SK-N-SH (cell line): ENCODE data around the gene SRGAP1. TPM values are rescaled to one million over a fixed set of nuclear protein-coding genes. Genes with fewer than 3 reads are reported as not detected.

ENCODE experiments used
- CTCF ChIA-PET: fragments of 300-600, 350-600 bp; formaldehyde crosslinking; extraction: SDS; loops from one replicate; lab custom pipeline; 2021; lab: Yijun Ruan, JAX
- POLR2A ChIA-PET: fragments of 350-600 bp; sonication (Branson Sonifier 250); formaldehyde crosslinking; extraction: SDS; loops from one replicate; lab custom pipeline; 2020; ENCODE audit warnings: antibody characterized with exemption, inconsistent platforms; lab: Yijun Ruan, JAX
- DNase-seq: peaks from one replicate; pipeline ENCODE4 v3.0.0; 2012
- H2AFZ ChIP-seq: fragments of 200-600 bp; sonication (generic); 2 replicates; pipeline ENCODE4 v1.8.1; 2016; ENCODE audit warnings: antibody characterized with exemption, mild to moderate bottlenecking, low read depth
- H3F3A ChIP-seq: fragments of 200-600 bp; sonication (generic); replicated peaks from 2 replicates; pipeline ENCODE3; 2016; ENCODE audit warnings: antibody characterized with exemption, mild to moderate bottlenecking; ENCODE audit not compliant: insufficient read depth
- H3K27ac ChIP-seq, 2 experiments: fragments of 200-500 bp in 1 of 2; fragments of 200-600 bp in 1 of 2; sonication (Bioruptor generic) in 1 of 2; sonication (generic), shearing (Covaris generic) in 1 of 2; 2 replicates each; pipeline versions ENCODE4 v1.5.1 to v1.6.1; 2014 to 2016; ENCODE audit warnings: low read depth in 2 of 2, inconsistent platforms in 1 of 2, low read length in 1 of 2, mild to moderate bottlenecking in 1 of 2, mixed read lengths in 1 of 2
- H3K27me3 ChIP-seq: fragments of 200-600 bp; sonication (generic), shearing (Covaris generic); 2 replicates; pipeline ENCODE4 v1.6.1; 2016; ENCODE audit warnings: mixed run types; ENCODE audit not compliant: insufficient read depth
- H3K36me3 ChIP-seq, 2 experiments: fragments of 200-500 bp in 1 of 2; fragments of 200-600 bp in 1 of 2; sonication (Bioruptor generic) in 1 of 2; sonication (generic) in 1 of 2; replicated peaks in 1 of 2; 2 replicates each; pipeline versions ENCODE3 to v1.5.1; 2014 to 2016; ENCODE audit warnings: low read length in 1 of 2, mild to moderate bottlenecking in 1 of 2; ENCODE audit not compliant: insufficient read depth in 2 of 2, control insufficient read depth in 1 of 2
- H3K4me1 ChIP-seq, 2 experiments: fragments of 200-500 bp in 1 of 2; fragments of 200-600 bp in 1 of 2; sonication (Bioruptor generic) in 1 of 2; sonication (generic), shearing (Covaris generic) in 1 of 2; 2 replicates each; pipeline versions ENCODE4 v1.5.1 to v1.6.1; 2014 to 2016; ENCODE audit warnings: low read depth in 1 of 2, low read length in 1 of 2, mixed run types in 1 of 2; ENCODE audit not compliant: insufficient read depth in 2 of 2, control insufficient read depth in 1 of 2
- H3K4me2 ChIP-seq: fragments of 200-600 bp; sonication (generic), shearing (Covaris generic); 2 replicates; pipeline ENCODE4 v1.6.1; 2017; ENCODE audit warnings: mixed run types
- H3K4me3 ChIP-seq, 2 experiments: fragments of 200-500 bp in 1 of 2; fragments of 200-600 bp in 1 of 2; sonication (Bioruptor generic) in 1 of 2; sonication (generic), shearing (Covaris generic) in 1 of 2; 2 replicates each; pipeline versions ENCODE4 v1.5.1 to v1.8.1; 2014 to 2016; ENCODE audit warnings: low read depth in 2 of 2, inconsistent platforms in 1 of 2, low read length in 1 of 2, mild to moderate bottlenecking in 1 of 2, mixed read lengths in 1 of 2, moderate library complexity in 1 of 2
- H3K79me2 ChIP-seq: fragments of 200-600 bp; sonication (generic); 2 replicates; pipeline ENCODE4 v1.8.1; 2017; ENCODE audit warnings: mild to moderate bottlenecking; ENCODE audit not compliant: insufficient read depth
- H3K9ac ChIP-seq: fragments of 200-600 bp; sonication (generic); 2 replicates; pipeline ENCODE4 v1.6.1; 2017; ENCODE audit warnings: mixed run types
- H3K9me2 ChIP-seq: fragments of 200-600 bp; sonication (generic); 2 replicates; pipeline ENCODE4 v1.6.1; 2017; ENCODE audit warnings: mixed run types
- H3K9me3 ChIP-seq: fragments of 200-600 bp; sonication (generic); 2 replicates; pipeline ENCODE4 v1.6.1; 2017; ENCODE audit warnings: mixed run types, mild to moderate bottlenecking, moderate library complexity
- H4K20me1 ChIP-seq: fragments of 200-600 bp; sonication (generic); 2 replicates; pipeline ENCODE4 v1.6.1; 2017; ENCODE audit warnings: mild to moderate bottlenecking, mixed run types; ENCODE audit not compliant: insufficient read depth
- CTCF ChIP-seq: fragments of 200-600 bp; sonication (generic); IDR thresholded peaks from 2 replicates; pipeline ENCODE4 v1.6.1; 2017; ENCODE audit warnings: antibody characterized with exemption, mild to moderate bottlenecking, moderate library complexity
- ELF1 ChIP-seq: IDR thresholded peaks from 2 replicates; pipeline ENCODE4 v1.4.0; 2012
- EP300 ChIP-seq, 2 experiments: IDR thresholded peaks; 2 replicates each; pipeline versions ENCODE4 v1.4.0 to v1.6.1; 2012; ENCODE audit warnings: borderline replicate concordance in 1 of 2, low read depth in 1 of 2, low read length in 1 of 2
- FOXJ3 ChIP-seq: sonication (generic); formaldehyde crosslinking; IDR thresholded peaks from 2 replicates; pipeline ENCODE4 v1.5.1; 2020; ENCODE audit warnings: mild to moderate bottlenecking, missing genetic modification reagents
- FOXM1 ChIP-seq: IDR thresholded peaks from 2 replicates; pipeline ENCODE4 v1.4.0; 2012; ENCODE audit warnings: low read depth, mild to moderate bottlenecking
- GABPA ChIP-seq: IDR thresholded peaks from 2 replicates; pipeline ENCODE4 v1.4.0; 2012; ENCODE audit warnings: low read depth, mild to moderate bottlenecking
- MAX ChIP-seq: IDR thresholded peaks from 2 replicates; pipeline ENCODE4 v1.4.0; 2012; ENCODE audit warnings: low read depth
- MEF2A ChIP-seq: IDR thresholded peaks from 2 replicates; pipeline ENCODE4 v1.4.0; 2012; ENCODE audit warnings: low read depth, borderline replicate concordance
- NFIC ChIP-seq: IDR thresholded peaks from 2 replicates; pipeline ENCODE4 v1.4.0; 2012; ENCODE audit warnings: borderline replicate concordance
- PBX3 ChIP-seq: IDR thresholded peaks from 2 replicates; pipeline ENCODE4; 2012
- POLR2AphosphoS5 ChIP-seq: IDR thresholded peaks from 2 replicates; pipeline ENCODE4 v1.6.1; 2012; ENCODE audit warnings: low read depth, low read length
- RAD21 ChIP-seq: IDR thresholded peaks from 2 replicates; pipeline ENCODE4 v1.6.1; 2012; ENCODE audit warnings: mild to moderate bottlenecking, low read length
- REST ChIP-seq: IDR thresholded peaks from 2 replicates; pipeline ENCODE4 v1.6.1; 2012; ENCODE audit warnings: mild to moderate bottlenecking, low read depth, low read length, moderate library complexity
- RFX5 ChIP-seq: IDR thresholded peaks from 2 replicates; pipeline ENCODE4 v1.6.1; 2012; ENCODE audit warnings: mild to moderate bottlenecking, improper control_type of control experiment, low read length
- RXRA ChIP-seq: IDR thresholded peaks from 2 replicates; pipeline ENCODE4 v1.4.0; 2012; ENCODE audit warnings: low read depth, mild to moderate bottlenecking, borderline replicate concordance
- SIN3A ChIP-seq: IDR thresholded peaks from 2 replicates; pipeline ENCODE4 v1.6.1; 2012; ENCODE audit warnings: low read depth, mild to moderate bottlenecking, low read length, moderate library complexity, borderline replicate concordance
- SMC3 ChIP-seq: IDR thresholded peaks from 2 replicates; pipeline ENCODE4 v1.6.1; 2012; ENCODE audit warnings: low read depth, low read length, improper control_type of control experiment
- YY1 ChIP-seq: IDR thresholded peaks from 2 replicates; pipeline ENCODE4 v1.4.0; 2012; ENCODE audit warnings: low read depth, mild to moderate bottlenecking
- WGBS: methylation state at CpG from one replicate; pipeline ENCODE4 v1.1.6; 2017; ENCODE audit warnings: low lambda C conversion rate; 5-methylcytosine and 5-hydroxymethylcytosine counted together
- polyA plus RNA-seq, 3 experiments: library from polyadenylated mRNA; depleted of rRNA; stranded (reverse); fragments of >200 nt; gene quantifications; 2 replicates each; pipeline ENCODE4 v1.2.3, GENCODE V29; 2012

Gene SRGAP1
- polyA plus RNA-seq, 1 of the 3 experiments (the other 2 are of a cell fraction): 2.6 TPM

- TF ChIP-seq CTCF: no peak
- TF ChIP-seq REST: no peak
- no peak for TF ChIP-seq ELF1
- TF ChIP-seq GABPA: no peak
- no peak for TF ChIP-seq EP300 (IDR thresholded peaks at IDR 0.05; ENCODE audit: borderline replicate concordance in 1 of 2, low read depth in 1 of 2, low read length in 1 of 2)
- no peak for TF ChIP-seq RXRA
- TF ChIP-seq FOXM1: no peak
- no peak for TF ChIP-seq FOXJ3 (CRISPR knock-in tag)
- TF ChIP-seq SMC3: no peak
- no peak for TF ChIP-seq RAD21
Observed at GRCh38 chr12:64058541-64059265, 214.2 kb downstream of the SRGAP1 start (continued).

- H4K20me1 ChIP-seq: no peaks in the 10 kb centered on the region
- ChIA-PET POLR2A (no interaction called here), CTCF (interaction anchor here (1.0 to 1.9 kb wide), 2 partner anchors 197 to 216 kb away, joined by 4 to 8 read pairs; no protein-coding TSS in a partner anchor)
- peaks cover 10 to 17% of the 10 kb centered on the region in 2 experiments; a peak in 3 of 4 replicates for H3K4me1 ChIP-seq
- H3K27me3 ChIP-seq: no peaks in the 10 kb centered on the region
- peaks cover 0 to 6% of the 10 kb centered on the region in 2 experiments for H3K36me3 ChIP-seq
- H3K9me2 ChIP-seq: no peaks in the 10 kb centered on the region
- WGBS: 93% methylated on average over 1 of the region's 1 CpG
- H3K9ac ChIP-seq: no peak overlapping the region
- TF ChIP-seq POLR2AphosphoS5 (no peak), FOXM1 (no peak), GABPA (no peak), RXRA (no peak), MEF2A (no peak), MAX (no peak), PBX3 (no peak), RFX5 (no peak), NFIC (no peak), YY1 (no peak), SIN3A (no peak)
- H3K4me2 ChIP-seq: no peak overlapping the region
- H3F3A ChIP-seq: peaks cover 3% of the 10 kb centered on the region
- no peaks in the 10 kb centered on the region for H3K79me2 ChIP-seq
- H2AFZ ChIP-seq: no peak overlapping the region
- no peak overlapping the region for H3K4me3 ChIP-seq
- no peak for DNase-seq
- H3K9me3 ChIP-seq: no peaks in the 10 kb centered on the region
- H3K27ac ChIP-seq: no peak overlapping the region
Observed at GRCh38 chr12:64059685-64060084, 215.2 kb downstream of the SRGAP1 start.
